Body of pancreas (tissue), 4 donors: ENCODE results near the gene OCRL.

Experiments
- POLR2A ChIP-seq, 3 donors: fragments of 450-650 bp; IDR thresholded peaks; one replicate each; pipeline ENCODE4 v1.6.1; 2016; ENCODE audit warnings: antibody characterized with exemption in 3 of 3, mild to moderate bottlenecking in 2 of 3
- TF ChIP-seq, protein P1 (sequence below), 7 experiments: fragments of 450-650 bp in 4 of 7; fragments of 200-600 bp in 3 of 7; sonication (generic) in 3 of 7; IDR thresholded peaks; one replicate each; pipeline ENCODE4 v1.5.1; 2016 to 2019; ENCODE audit warnings: antibody characterized with exemption in 7 of 7

DNA sequence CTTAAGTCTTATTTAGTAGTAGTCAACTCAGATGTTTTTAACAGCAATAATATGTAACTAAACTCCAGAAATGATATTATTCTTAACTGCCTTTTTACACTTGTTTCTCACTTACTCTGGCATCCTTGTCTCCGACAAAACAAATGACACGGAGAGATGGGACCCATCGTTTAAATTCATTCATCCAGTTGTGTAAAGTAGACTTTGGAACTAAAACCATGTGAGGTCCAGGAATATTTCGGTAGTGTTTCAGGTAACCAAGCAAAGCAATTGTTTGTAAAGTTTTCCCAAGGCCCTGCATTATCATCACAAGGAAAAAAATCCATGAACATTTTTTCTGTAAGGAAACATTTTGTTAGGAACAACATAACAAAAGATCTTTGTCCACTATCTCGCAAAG is 28.4 kb upstream of the OCRL start:
- TF ChIP-seq, protein P1, sequence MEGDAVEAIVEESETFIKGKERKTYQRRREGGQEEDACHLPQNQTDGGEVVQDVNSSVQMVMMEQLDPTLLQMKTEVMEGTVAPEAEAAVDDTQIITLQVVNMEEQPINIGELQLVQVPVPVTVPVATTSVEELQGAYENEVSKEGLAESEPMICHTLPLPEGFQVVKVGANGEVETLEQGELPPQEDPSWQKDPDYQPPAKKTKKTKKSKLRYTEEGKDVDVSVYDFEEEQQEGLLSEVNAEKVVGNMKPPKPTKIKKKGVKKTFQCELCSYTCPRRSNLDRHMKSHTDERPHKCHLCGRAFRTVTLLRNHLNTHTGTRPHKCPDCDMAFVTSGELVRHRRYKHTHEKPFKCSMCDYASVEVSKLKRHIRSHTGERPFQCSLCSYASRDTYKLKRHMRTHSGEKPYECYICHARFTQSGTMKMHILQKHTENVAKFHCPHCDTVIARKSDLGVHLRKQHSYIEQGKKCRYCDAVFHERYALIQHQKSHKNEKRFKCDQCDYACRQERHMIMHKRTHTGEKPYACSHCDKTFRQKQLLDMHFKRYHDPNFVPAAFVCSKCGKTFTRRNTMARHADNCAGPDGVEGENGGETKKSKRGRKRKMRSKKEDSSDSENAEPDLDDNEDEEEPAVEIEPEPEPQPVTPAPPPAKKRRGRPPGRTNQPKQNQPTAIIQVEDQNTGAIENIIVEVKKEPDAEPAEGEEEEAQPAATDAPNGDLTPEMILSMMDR (IDR thresholded peaks at IDR 0.05) = no peak
- no peak for TF ChIP-seq POLR2A (IDR thresholded peaks at IDR 0.05)
